ENCODE data around the gene TAS2R30.

TAS2R30 gene

GRCh38 chr12:11108862-11109261 is 25.6 kb downstream of the TAS2R30 start:
- peaks cover 4% of the 10 kb centered on the region; the same call in 1 of the 2 replicates for H3K4me1 ChIP-seq (ENCODE audit: low read length)
- no peaks in the 10 kb centered on the region for H3K9me3 ChIP-seq (replicated peaks; ENCODE audit: insufficient read depth, low read length)
- TF ChIP-seq EZH2phosphoT487 (IDR thresholded peaks at IDR 0.05; ENCODE audit: low read length) (no peak), CTCF (IDR thresholded peaks at IDR 0.05; ENCODE audit: low read length) (no peak), EZH2 (optimal IDR thresholded peaks at IDR 0.05; ENCODE audit: low read depth, low read length) (no peak)
- H3K9me2 ChIP-seq (replicated peaks; ENCODE audit: insufficient read depth, low read length): no peaks in the 10 kb centered on the region
- no peaks in the 10 kb centered on the region for H4K20me1 ChIP-seq (ENCODE audit: insufficient read depth, low read length)
- H3K79me2 ChIP-seq (ENCODE audit: low read length): peaks cover 61% of the 10 kb centered on the region
- H3K36me3 ChIP-seq (replicated peaks; ENCODE audit: insufficient read depth, low read length): no peaks in the 10 kb centered on the region; the same call in 1 of the 2 replicates
- no peak overlapping the region for H3K4me3 ChIP-seq (ENCODE audit: low read length)
- no peaks in the 10 kb centered on the region for H3F3A ChIP-seq (ENCODE audit: insufficient read depth, low read length)
- no peak overlapping the region for H3K4me2 ChIP-seq (ENCODE audit: low read depth, low read length)
- no peak overlapping the region for H3K27ac ChIP-seq (ENCODE audit: low read length)
- no peak for DNase-seq
- no peaks in the 10 kb centered on the region for H3K27me3 ChIP-seq (replicated peaks; ENCODE audit: insufficient read depth, low read length)
- no peak overlapping the region for H3K9ac ChIP-seq (ENCODE audit: low read length)
- no peak overlapping the region for H2AFZ ChIP-seq (ENCODE audit: low read length)

- Histone ChIP-seq H3K27me3 (replicated peaks; ENCODE audit: insufficient read depth, low read length) (no peaks in the 10 kb centered on the region), H3K9me3 (replicated peaks; ENCODE audit: insufficient read depth, low read length) (no peaks in the 10 kb centered on the region), H3K9me2 (replicated peaks; ENCODE audit: insufficient read depth, low read length) (no peaks in the 10 kb centered on the region), H3F3A (ENCODE audit: insufficient read depth, low read length) (no peaks in the 10 kb centered on the region), H3K4me1 (ENCODE audit: low read length) (peaks cover 4% of the 10 kb centered on the region; the same call in 1 of the 2 replicates), H3K9ac (ENCODE audit: low read length) (no peak overlapping the region), H3K27ac (ENCODE audit: low read length) (no peak overlapping the region), H3K4me3 (ENCODE audit: low read length) (no peak overlapping the region), H4K20me1 (ENCODE audit: insufficient read depth, low read length) (no peaks in the 10 kb centered on the region), H2AFZ (ENCODE audit: low read length) (no peak overlapping the region), H3K4me2 (ENCODE audit: low read depth, low read length) (no peak overlapping the region), H3K36me3 (replicated peaks; ENCODE audit: insufficient read depth, low read length) (no peaks in the 10 kb centered on the region; the same call in 1 of the 2 replicates), H3K79me2 (ENCODE audit: low read length) (peaks cover 56% of the 10 kb centered on the region)
- DNase-seq: no peak
- no peak for TF ChIP-seq EZH2phosphoT487 (IDR thresholded peaks at IDR 0.05; ENCODE audit: low read length)
- no peak for TF ChIP-seq CTCF (IDR thresholded peaks at IDR 0.05; ENCODE audit: low read length)
- no peak for TF ChIP-seq EZH2 (optimal IDR thresholded peaks at IDR 0.05; ENCODE audit: low read depth, low read length)
Measured at GRCh38 chr12:11107719-11108118, 26.7 kb downstream of the TAS2R30 start.

- Histone ChIP-seq H3K9me3 (replicated peaks; ENCODE audit: insufficient read depth, low read length) (no peaks in the 10 kb centered on the region), H3K27me3 (replicated peaks; ENCODE audit: insufficient read depth, low read length) (no peaks in the 10 kb centered on the region), H3F3A (ENCODE audit: insufficient read depth, low read length) (no peaks in the 10 kb centered on the region), H3K36me3 (replicated peaks; ENCODE audit: insufficient read depth, low read length) (no peaks in the 10 kb centered on the region; the same call in 1 of the 2 replicates), H3K4me3 (ENCODE audit: low read length) (no peak overlapping the region), H2AFZ (ENCODE audit: low read length) (no peak overlapping the region), H3K4me1 (ENCODE audit: low read length) (no peaks in the 10 kb centered on the region), H4K20me1 (ENCODE audit: insufficient read depth, low read length) (no peaks in the 10 kb centered on the region), H3K4me2 (ENCODE audit: low read depth, low read length) (no peak overlapping the region), H3K79me2 (ENCODE audit: low read length) (peaks cover 45% of the 10 kb centered on the region), H3K9me2 (replicated peaks; ENCODE audit: insufficient read depth, low read length) (no peaks in the 10 kb centered on the region), H3K9ac (ENCODE audit: low read length) (no peak overlapping the region), H3K27ac (ENCODE audit: low read length) (no peak overlapping the region)
- DNase-seq: no peak
- no peak for TF ChIP-seq EZH2 (optimal IDR thresholded peaks at IDR 0.05; ENCODE audit: low read depth, low read length)
- no peak for TF ChIP-seq EZH2phosphoT487 (IDR thresholded peaks at IDR 0.05; ENCODE audit: low read length)
- no peak for TF ChIP-seq CTCF (IDR thresholded peaks at IDR 0.05; ENCODE audit: low read length)
Measured at GRCh38 chr12:11106288-11106687, 28.2 kb downstream of the TAS2R30 start.

Measured in MM.1S (cell line).